Activated CD8-positive, alpha-beta memory T cell treated with anti-CD3 and anti-CD28 coated beads for 36 hours (primary cell): ENCODE data around the gene DCAF11. TPM values are rescaled to one million over a fixed set of nuclear protein-coding genes. Genes with fewer than 3 reads are reported as not detected.

Experiments used
- CTCF ChIA-PET: fragments of 350-600 bp; sonication (Branson Sonifier 250); formaldehyde crosslinking; loops from one replicate; lab custom pipeline; 2021; ENCODE audit warnings: antibody characterized with exemption; lab: Charles Lee
- POLR2A ChIA-PET: fragments of 350-600 bp; sonication (Branson Sonifier 250); formaldehyde crosslinking; loops from one replicate; lab custom pipeline; 2021; ENCODE audit warnings: antibody characterized with exemption; lab: Charles Lee
- total RNA-seq, 2 experiments: library from RNA; stranded (reverse); gene quantifications; one replicate each; pipeline ENCODE4 v1.2.3, GENCODE V29; 2021

The DCAF11 gene
- total RNA-seq, 2 experiments from 2014 or later, result 60.3 to 69.1 TPM

- POLR2A ChIA-PET, result interaction anchor here (0.7 kb wide), 1 partner anchor 52 kb away, joined by 3 read pairs; no protein-coding TSS in a partner anchor
- CTCF ChIA-PET, result interaction anchor here (1.4 to 5.6 kb wide), 3 partner anchors 10 to 16 kb away, joined by 3 to 70 read pairs (median 4); partner anchors contain the start of gene PCK2
Measured at GRCh38 chr14:24105609-24106239, 8.9 kb upstream of the DCAF11 start.

GRCh38 chr14:24106672-24107271 is 7.8 kb upstream of the DCAF11 start:
- POLR2A ChIA-PET, result interaction anchor here (0.7 to 0.8 kb wide), 2 partner anchors 12 to 53 kb away, joined by 3 read pairs; no protein-coding TSS in a partner anchor
- CTCF ChIA-PET, result interaction anchor here (1.0 to 5.6 kb wide), 6 partner anchors 12 to 54 kb away, joined by 3 to 70 read pairs (median 12); partner anchors contain the start of genes IRF9 and PCK2

- CTCF ChIA-PET, result interaction anchor here (0.5 to 5.6 kb wide), 21 partner anchors 13 to 1169 kb away, joined by 3 to 70 read pairs (median 5); partner anchors contain the start of genes CARMIL3, DHRS4L2, EMC9 and IRF9
Measured at GRCh38 chr14:24108336-24108874, 6.2 kb upstream of the DCAF11 start.

GRCh38 chr14:24110060-24110459 is 4.5 kb upstream of the DCAF11 start:
- ChIA-PET POLR2A (interaction anchor here (0.7 kb wide), 3 partner anchors 15 to 222 kb away, joined by 3 to 7 read pairs (median 6); no protein-coding TSS in a partner anchor), CTCF (interaction anchor here (0.6 to 3.9 kb wide), 7 partner anchors 15 to 1100 kb away, joined by 3 to 25 read pairs (median 5); partner anchors contain the start of gene PCK2)

More at GRCh38 chr14:24108336-24108874, 6.2 kb upstream of the DCAF11 start:
- POLR2A ChIA-PET, result interaction anchor here (0.7 to 2.0 kb wide), 5 partner anchors 15 to 925 kb away, joined by 4 to 13 read pairs (median 6); partner anchors contain the start of genes IRF9, PCK2 and PSME1

GRCh38 chr14:24110523-24110922 is 4.1 kb upstream of the DCAF11 start:
- POLR2A ChIA-PET, result no interaction called here
- CTCF ChIA-PET, result interaction anchor here (1.0 to 3.9 kb wide), 4 partner anchors 16 to 53 kb away, joined by 4 to 25 read pairs (median 6); partner anchors contain the start of gene PCK2

- ChIA-PET CTCF (interaction anchor here (0.6 to 3.2 kb wide), 5 partner anchors 13 to 1182 kb away, joined by 4 to 13 read pairs (median 5); partner anchors contain the start of genes EMC9, IRF9 and PSME1), POLR2A (interaction anchor here (1.0 to 3.6 kb wide), 7 partner anchors 19 to 100 kb away, joined by 3 to 31 read pairs (median 16); partner anchors contain the start of genes CHMP4A, IRF9, PCK2 and PSME1)
Measured at GRCh38 chr14:24113379-24113800, 1.2 kb upstream of the DCAF11 start.

- ChIA-PET CTCF (interaction anchor here (0.6 to 3.2 kb wide), 10 partner anchors 14 to 1183 kb away, joined by 3 to 13 read pairs (median 4); partner anchors contain the start of genes EMC9, IRF9, PSME1 and PSME2), POLR2A (interaction anchor here (1.0 to 3.6 kb wide), 9 partner anchors 19 to 128 kb away, joined by 3 to 31 read pairs (median 10); partner anchors contain the start of genes CHMP4A, EMC9, IRF9 and PCK2)
Measured at GRCh38 chr14:24113801-24114531, 611 bp upstream of the DCAF11 start.

- ChIA-PET POLR2A (interaction anchor here (1.0 to 3.6 kb wide), 8 partner anchors 21 to 98 kb away, joined by 4 to 31 read pairs (median 13); partner anchors contain the start of genes CHMP4A, EMC9, IRF9 and PCK2), CTCF (interaction anchor here (0.6 to 3.2 kb wide), 7 partner anchors 11 to 217 kb away, joined by 3 to 13 read pairs (median 6); partner anchors contain the start of genes IRF9, PSME1, PSME2 and RNF31)
Measured at GRCh38 chr14:24115422-24116127, 998 bp downstream of the DCAF11 start.

GRCh38 chr14:24116128-24116814 is 1.7 kb downstream of the DCAF11 start:
- POLR2A ChIA-PET, result interaction anchor here (1.0 to 3.6 kb wide), 3 partner anchors 20 to 25 kb away, joined by 4 to 31 read pairs (median 24); partner anchors contain the start of genes EMC9, PCK2 and PSME1
- CTCF ChIA-PET, result interaction anchor here (1.6 to 3.2 kb wide), 5 partner anchors 11 to 44 kb away, joined by 4 to 13 read pairs (median 6); partner anchors contain the start of genes IRF9, PSME1 and PSME2

GRCh38 chr14:24117179-24117578 is 2.6 kb downstream of the DCAF11 start:
- ChIA-PET CTCF (interaction anchor here (0.8 to 1.8 kb wide), 2 partner anchors 22 to 44 kb away, joined by 3 to 4 read pairs; partner anchors contain the start of gene IRF9), POLR2A (interaction anchor here (1.5 kb wide), 1 partner anchor 19 kb away, joined by 4 read pairs; the partner anchor contains the start of gene PSME1)

- POLR2A ChIA-PET, result no interaction called here
- CTCF ChIA-PET, result interaction anchor here (0.8 to 1.2 kb wide), 2 partner anchors 18 to 43 kb away, joined by 3 read pairs; no protein-coding TSS in a partner anchor
Measured at GRCh38 chr14:24119691-24120090, 5.1 kb downstream of the DCAF11 start.

- ChIA-PET POLR2A (interaction anchor here (0.6 kb wide), 1 partner anchor 109 kb away, joined by 5 read pairs; no protein-coding TSS in a partner anchor), CTCF (no interaction called here)
Measured at GRCh38 chr14:24121210-24121609, 6.6 kb downstream of the DCAF11 start.

- CTCF ChIA-PET, result no interaction called here
- POLR2A ChIA-PET, result no interaction called here
Measured at GRCh38 chr14:24122416-24122815, 7.8 kb downstream of the DCAF11 start.

- CTCF ChIA-PET, result no interaction called here
- POLR2A ChIA-PET, result no interaction called here
Measured at GRCh38 chr14:24122898-24123297, 8.3 kb downstream of the DCAF11 start.

GRCh38 chr14:24123424-24124417 is 9.1 kb downstream of the DCAF11 start:
- CTCF ChIA-PET, result no interaction called here
- POLR2A ChIA-PET, result no interaction called here
